ENCODE measurements around the gene IL16. TPM values are rescaled to one million over a fixed set of nuclear protein-coding genes. Genes with fewer than 3 reads are reported as not detected.

The IL16 gene
- total RNA-seq, 1 experiment from 2014 or later: 0.81 TPM

DNA sequence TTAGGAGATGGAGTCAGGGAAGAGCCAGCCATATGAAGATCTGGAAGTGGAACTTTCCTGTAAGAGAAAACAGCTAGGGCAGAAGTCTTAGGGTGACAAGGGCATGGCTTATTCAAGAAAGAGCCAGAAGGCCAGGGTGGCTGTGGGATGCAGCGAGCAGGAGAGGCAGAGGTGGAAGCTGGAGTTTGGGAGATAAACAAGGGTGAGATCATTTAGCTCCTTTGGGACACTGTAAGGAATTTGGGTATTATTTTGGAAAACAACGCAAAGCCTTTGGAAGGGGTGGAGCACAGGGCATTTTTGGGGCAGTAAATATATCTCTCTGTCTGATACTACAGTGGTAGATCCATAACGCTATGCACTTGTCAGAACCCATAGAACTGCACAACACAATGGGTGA is 5.0 kb upstream of the IL16 start:
- Histone ChIP-seq H3K9me3 (ENCODE audit: control insufficient read depth in 1 of 2, insufficient read depth in 1 of 2, low read depth in 1 of 2, low read length in 2 of 2) (no peaks in the 10 kb centered on the region), H3K27ac (ENCODE audit: low read depth, low read length) (no peak overlapping the region), H4K20me1 (ENCODE audit: insufficient read depth) (no peaks in the 10 kb centered on the region), H3K9me2 (ENCODE audit: insufficient read depth) (no peaks in the 10 kb centered on the region), H3K4me2 (ENCODE audit: low read length) (no peak overlapping the region), H3K27me3 (ENCODE audit: insufficient read depth, low read length) (no peaks in the 10 kb centered on the region), H3K36me3 (ENCODE audit: control insufficient read depth in 1 of 2, insufficient read depth in 2 of 2, low read length in 2 of 2) (no peaks in the 10 kb centered on the region), H3K4me3 (replicated peaks in 1 of 2; ENCODE audit: low read depth in 1 of 2, low read length in 2 of 2) (no peak overlapping the region), H3K79me2 (ENCODE audit: insufficient read depth, low read length) (no peaks in the 10 kb centered on the region), H3K9ac (ENCODE audit: low read length) (no peak overlapping the region), H2AFZ (ENCODE audit: low read depth, low read length, poor library complexity, severe bottlenecking) (no peak overlapping the region), H3K4me1 (ENCODE audit: control insufficient read depth in 1 of 2, insufficient read depth in 2 of 2, low read length in 2 of 2) (no peaks in the 10 kb centered on the region)
- intact Hi-C loops (cut with micrococcal nuclease): no loop called here
- ChIA-PET RAD21 (ENCODE audit: low non-redundant PET in 1 of 2, low total read pairs in 2 of 2, uncharacterized antibody in 2 of 2, unreplicated experiment in 2 of 2) (no interaction called here), POLR2A (no interaction called here), CTCF (no interaction called here)
- DNase-seq (ENCODE audit: low read depth, low spot score) (no peak), ATAC-seq (no peak)
- BruUV-seq (replicated peaks): no TSS peak
- no peak for TF ChIP-seq REST (IDR thresholded peaks at IDR 0.05; ENCODE audit: low read depth)
- TF ChIP-seq POLR2AphosphoS5 (IDR thresholded peaks at IDR 0.05; ENCODE audit: low read depth, low read length): no peak
- no peak for TF ChIP-seq ZNF274 (IDR thresholded peaks at IDR 0.05; ENCODE audit: low read depth, low read length)
- no peak for TF ChIP-seq EZH2 (IDR thresholded peaks at IDR 0.05)
- TF ChIP-seq YY1 (IDR thresholded peaks at IDR 0.05; ENCODE audit: extremely low read depth, insufficient replicate concordance, low read depth, low read length): no peak
- no peak for TF ChIP-seq JUND (IDR thresholded peaks at IDR 0.05)
- no peak for TF ChIP-seq CTCF (IDR thresholded peaks at IDR 0.05 in 2 of 3, conservative IDR thresholded peaks at IDR 0.05 in 1 of 3; ENCODE audit: borderline replicate concordance in 1 of 3, insufficient read depth in 1 of 3, low read depth in 2 of 3, low read length in 2 of 3)
- no peak for TF ChIP-seq EGR1 (IDR thresholded peaks at IDR 0.05; ENCODE audit: low read depth)
- TF ChIP-seq, protein P1, sequence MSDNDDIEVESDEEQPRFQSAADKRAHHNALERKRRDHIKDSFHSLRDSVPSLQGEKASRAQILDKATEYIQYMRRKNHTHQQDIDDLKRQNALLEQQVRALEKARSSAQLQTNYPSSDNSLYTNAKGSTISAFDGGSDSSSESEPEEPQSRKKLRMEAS (IDR thresholded peaks at IDR 0.05): no peak
- no peak for TF ChIP-seq POLR2A (IDR thresholded peaks at IDR 0.05; ENCODE audit: borderline replicate concordance, extremely low read depth, insufficient read depth, insufficient read length)
- TF ChIP-seq CEBPB (IDR thresholded peaks at IDR 0.05; ENCODE audit: low read depth): no peak
- TF ChIP-seq SRF (IDR thresholded peaks at IDR 0.05; ENCODE audit: low read depth): no peak
- TF ChIP-seq, protein P2, sequence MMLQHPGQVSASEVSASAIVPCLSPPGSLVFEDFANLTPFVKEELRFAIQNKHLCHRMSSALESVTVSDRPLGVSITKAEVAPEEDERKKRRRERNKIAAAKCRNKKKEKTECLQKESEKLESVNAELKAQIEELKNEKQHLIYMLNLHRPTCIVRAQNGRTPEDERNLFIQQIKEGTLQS (IDR thresholded peaks at IDR 0.05): no peak

Measured in HCT116 (cell line).